ENCODE measurements around the gene CNDP2. TPM values are rescaled to one million over a fixed set of nuclear protein-coding genes. Genes with fewer than 3 reads are reported as not detected.

The CNDP2 gene
- total RNA-seq, 1 donor from 2014 or later, result 113 TPM

- H3K4me3 Mint-ChIP-seq (ENCODE audit: unreplicated experiment), result no peak overlapping the region
- H3K27me3 Mint-ChIP-seq (ENCODE audit: unreplicated experiment), result peaks cover 2% of the 10 kb centered on the region
- TF ChIP-seq CTCF (IDR thresholded peaks at IDR 0.05; ENCODE audit: unreplicated experiment), result no peak
- no peak overlapping the region for H3K27ac Mint-ChIP-seq (ENCODE audit: unreplicated experiment)
- peaks cover 10% of the 10 kb centered on the region for H3K4me1 Mint-ChIP-seq (ENCODE audit: unreplicated experiment)
- H3K36me3 Mint-ChIP-seq (ENCODE audit: low read depth, unreplicated experiment), result no peaks in the 10 kb centered on the region
- DNase-seq (ENCODE audit: low spot score), result no peak
- H3K9me3 Mint-ChIP-seq (ENCODE audit: unreplicated experiment), result no peaks in the 10 kb centered on the region
Observed at GRCh38 chr18:74529378-74529777, 33.2 kb downstream of the CNDP2 start.

DNA sequence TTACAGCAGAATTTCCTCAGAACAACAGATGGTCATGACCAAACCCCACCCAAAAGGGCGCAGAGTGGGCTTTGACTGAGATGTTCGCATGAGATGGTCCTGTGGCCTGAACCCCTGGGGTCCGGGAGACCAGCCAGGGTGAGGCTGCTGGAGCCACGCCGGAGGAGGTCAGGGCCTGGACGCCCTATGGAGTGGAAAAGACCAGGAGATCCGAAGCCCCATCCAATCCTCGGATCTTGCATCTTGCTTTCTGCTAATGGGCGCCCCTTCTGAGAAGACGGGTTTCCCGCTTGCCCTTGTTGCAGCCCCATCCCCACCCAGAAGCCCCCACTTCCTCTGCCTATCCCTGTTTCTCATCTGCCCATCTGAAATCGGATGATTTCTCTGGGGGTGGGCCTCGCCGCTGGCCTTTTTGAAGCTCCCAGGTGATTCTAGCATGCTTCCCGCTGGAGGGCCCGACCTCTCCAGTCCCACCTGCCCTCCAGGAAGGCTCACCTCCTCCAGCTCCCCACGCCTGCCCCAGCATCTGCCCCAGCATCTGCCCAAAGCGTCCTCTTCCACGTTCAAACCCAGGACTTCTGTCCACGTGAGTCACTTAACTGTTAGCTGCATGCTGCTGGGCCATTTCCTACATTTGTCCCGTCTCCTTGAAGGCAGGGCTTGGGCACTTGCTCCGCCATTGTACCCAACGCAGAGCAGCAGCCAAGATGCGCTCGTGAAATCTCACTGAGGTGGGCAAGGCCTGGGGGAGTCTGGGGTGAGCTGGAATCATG lies 33.8 kb downstream of the CNDP2 start:
- no peaks in the 10 kb centered on the region for H3K9me3 Mint-ChIP-seq (ENCODE audit: unreplicated experiment)
- H3K4me3 Mint-ChIP-seq (ENCODE audit: unreplicated experiment), result no peak overlapping the region
- no peak overlapping the region for H3K27ac Mint-ChIP-seq (ENCODE audit: unreplicated experiment)
- peaks cover 2% of the 10 kb centered on the region for H3K27me3 Mint-ChIP-seq (ENCODE audit: unreplicated experiment)
- no peak for DNase-seq (ENCODE audit: low spot score)
- TF ChIP-seq CTCF (IDR thresholded peaks at IDR 0.05; ENCODE audit: unreplicated experiment), result no peak
- no peaks in the 10 kb centered on the region for H3K36me3 Mint-ChIP-seq (ENCODE audit: low read depth, unreplicated experiment)
- peaks cover 10% of the 10 kb centered on the region for H3K4me1 Mint-ChIP-seq (ENCODE audit: unreplicated experiment)

DNA sequence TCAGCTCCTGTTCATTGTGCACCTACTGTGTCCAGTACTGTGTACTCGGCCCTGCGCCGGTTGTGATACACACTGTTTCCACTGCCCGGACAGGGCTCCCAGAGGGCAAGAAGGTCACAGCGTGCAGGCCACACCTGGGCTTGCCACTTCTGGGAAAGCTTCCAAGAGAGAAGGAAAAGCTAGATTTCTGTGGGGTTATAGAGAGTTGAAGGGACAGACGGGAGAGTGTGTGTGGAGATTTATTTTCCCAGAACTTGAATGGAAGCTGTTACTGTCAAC lies 34.4 kb downstream of the CNDP2 start:
- no peak for TF ChIP-seq CTCF (IDR thresholded peaks at IDR 0.05; ENCODE audit: unreplicated experiment)
- Mint-ChIP-seq H3K27me3 (ENCODE audit: unreplicated experiment) (peaks cover 2% of the 10 kb centered on the region), H3K4me1 (ENCODE audit: unreplicated experiment) (peaks cover 10% of the 10 kb centered on the region), H3K9me3 (ENCODE audit: unreplicated experiment) (no peaks in the 10 kb centered on the region), H3K4me3 (ENCODE audit: unreplicated experiment) (no peak overlapping the region), H3K36me3 (ENCODE audit: low read depth, unreplicated experiment) (no peaks in the 10 kb centered on the region), H3K27ac (ENCODE audit: unreplicated experiment) (no peak overlapping the region)
- DNase-seq (ENCODE audit: low spot score), result no peak

GRCh38 chr18:74531043-74531442 lies 34.9 kb downstream of the CNDP2 start:
- peaks cover 10% of the 10 kb centered on the region for H3K4me1 Mint-ChIP-seq (ENCODE audit: unreplicated experiment)
- peaks cover 2% of the 10 kb centered on the region for H3K27me3 Mint-ChIP-seq (ENCODE audit: unreplicated experiment)
- DNase-seq (ENCODE audit: low spot score), result no peak
- no peak overlapping the region for H3K4me3 Mint-ChIP-seq (ENCODE audit: unreplicated experiment)
- H3K36me3 Mint-ChIP-seq (ENCODE audit: low read depth, unreplicated experiment), result no peaks in the 10 kb centered on the region
- no peaks in the 10 kb centered on the region for H3K9me3 Mint-ChIP-seq (ENCODE audit: unreplicated experiment)
- no peak overlapping the region for H3K27ac Mint-ChIP-seq (ENCODE audit: unreplicated experiment)
- no peak for TF ChIP-seq CTCF (IDR thresholded peaks at IDR 0.05; ENCODE audit: unreplicated experiment)

- no peak for DNase-seq (ENCODE audit: low spot score)
- no peak overlapping the region for H3K27ac Mint-ChIP-seq (ENCODE audit: unreplicated experiment)
- TF ChIP-seq CTCF (IDR thresholded peaks at IDR 0.05; ENCODE audit: unreplicated experiment), result no peak
- no peaks in the 10 kb centered on the region for H3K9me3 Mint-ChIP-seq (ENCODE audit: unreplicated experiment)
- H3K4me1 Mint-ChIP-seq (ENCODE audit: unreplicated experiment), result no peaks in the 10 kb centered on the region
- peaks cover 2% of the 10 kb centered on the region for H3K27me3 Mint-ChIP-seq (ENCODE audit: unreplicated experiment)
- no peaks in the 10 kb centered on the region for H3K36me3 Mint-ChIP-seq (ENCODE audit: low read depth, unreplicated experiment)
- H3K4me3 Mint-ChIP-seq (ENCODE audit: unreplicated experiment), result no peak overlapping the region
Observed at GRCh38 chr18:74532511-74533025, 36.4 kb downstream of the CNDP2 start.
